K562 (cell line): Measurements from ENCODE around the gene KLK15. TPM values are rescaled to one million over a fixed set of nuclear protein-coding genes. Genes with fewer than 3 reads are reported as not detected.

Experiments used
- BDP1 ChIP-seq: IDR thresholded peaks from 3 replicates; pipeline ENCODE4 v1.6.1; 2011; ENCODE audit not compliant: insufficient read length, insufficient read depth
- DIDO1 ChIP-seq: fragments of 450-650 bp; IDR thresholded peaks from 2 replicates; pipeline ENCODE4 v1.6.1; 2016; ENCODE audit warnings: low read depth, missing biosample characterization, missing genetic modification characterization
- ESRRA ChIP-seq: fragments of 450-650 bp; IDR thresholded peaks from 2 replicates; pipeline ENCODE4 v1.6.1; 2014; ENCODE audit warnings: low read depth, mild to moderate bottlenecking, moderate library complexity, borderline replicate concordance
- ETV5 ChIP-seq: sonication (generic); formaldehyde crosslinking; IDR thresholded peaks from 2 replicates; pipeline ENCODE4 v1.4.0; 2020; ENCODE audit warnings: low read depth, mild to moderate bottlenecking, missing genetic modification reagents
- FOXP1 ChIP-seq: sonication (generic); formaldehyde crosslinking; IDR thresholded peaks from 2 replicates; pipeline ENCODE4 v1.8.0; 2022; ENCODE audit warnings: mild to moderate bottlenecking, missing genetic modification reagents
- FOXP4 ChIP-seq: sonication (generic); formaldehyde crosslinking; IDR thresholded peaks from 2 replicates; pipeline ENCODE4 v1.8.0; 2022; ENCODE audit warnings: mild to moderate bottlenecking, missing genetic modification reagents, borderline replicate concordance
- PURB ChIP-seq: sonication (generic); formaldehyde crosslinking; IDR thresholded peaks from 2 replicates; pipeline ENCODE4 v1.9.0; 2021; ENCODE audit warnings: low read depth, mild to moderate bottlenecking, missing genetic modification reagents
- SMARCA5 ChIP-seq: fragments of 450-650 bp; IDR thresholded peaks from 2 replicates; pipeline ENCODE4 v1.6.1; 2016
- TAF1 ChIP-seq: IDR thresholded peaks from 2 replicates; pipeline ENCODE4 v1.6.1; 2011; ENCODE audit warnings: mild to moderate bottlenecking, low read length, moderate library complexity; ENCODE audit not compliant: insufficient read depth, control insufficient read depth, severe bottlenecking; ENCODE audit errors: extremely low read depth
- USF2 ChIP-seq: sonication (generic); formaldehyde crosslinking; IDR thresholded peaks from 2 replicates; pipeline ENCODE4 v1.5.0; 2020; ENCODE audit warnings: missing genetic modification reagents
- YY1 ChIP-seq, 3 experiments: IDR thresholded peaks; 2 replicates each; pipeline ENCODE4 v1.6.1; 2011; ENCODE audit warnings: low read length in 2 of 3, mild to moderate bottlenecking in 2 of 3, moderate library complexity in 2 of 3, borderline replicate concordance in 1 of 3, control low read depth in 1 of 3, low read depth in 1 of 3; ENCODE audit not compliant: insufficient read depth in 3 of 3, insufficient replicate concordance in 2 of 3, control insufficient read depth in 1 of 3, insufficient read length in 1 of 3; ENCODE audit errors: extremely low read depth in 1 of 3
- ZFP36 ChIP-seq: fragments of 150-350 bp; IDR thresholded peaks from 2 replicates; pipeline ENCODE4 v1.6.1; 2018; ENCODE audit warnings: low read length, low read depth; ENCODE audit not compliant: partially characterized antibody
- ZNF407 ChIP-seq: fragments of 450-650 bp; IDR thresholded peaks from 2 replicates; pipeline ENCODE4 v1.6.1; 2016; ENCODE audit warnings: low read depth
- ZNF644 ChIP-seq: fragments of 200-800 bp; sonication (Bioruptor generic); IDR thresholded peaks from 2 replicates; pipeline ENCODE4 v1.6.1; 2016; ENCODE audit warnings: low read depth, missing genetic modification characterization, missing compliant biosample characterization
- ZSCAN29 ChIP-seq: fragments of 450-650 bp; IDR thresholded peaks from 2 replicates; pipeline ENCODE4 v1.6.1; 2017
- polyA plus RNA-seq, 8 experiments: library from polyadenylated mRNA; depleted of rRNA in 4 of 8; stranded (reverse) in 5 of 8; unstranded in 3 of 8; fragments of >200 nt; fragmentation: Nextera tagmentation in 2 of 8; fragmentation: Illumina TruSeq in 1 of 8; extraction: Ambion mirVana in 2 of 8; extraction: Trizol in 1 of 8; gene quantifications; 2 replicates each; pipeline versions ENCODE4 v1.2.1 to v1.2.3, GENCODE V29; 2011 to 2014; ENCODE audit warnings: inconsistent platforms in 1 of 8, missing spikeins in 1 of 8
- total RNA-seq, 7 experiments: library from RNA; depleted of rRNA in 6 of 7; stranded (reverse); fragments of >200 nt in 6 of 7; fragmentation: Illumina TruSeq in 2 of 7; extraction: Trizol in 2 of 7; gene quantifications; 2 replicates each; pipeline versions ENCODE4 v1.2.1 to v1.2.3, GENCODE V29; 2011 to 2021; ENCODE audit warnings: low replicate concordance in 1 of 7

KLK15 gene
- total and polyA plus RNA-seq, 9 of the 15 experiments (the other 6 are each of a cell fraction or from before 2014, with no cell fraction given) = not detected

- peak in 2 of 3 experiments; percentile 70 to 75 for TF ChIP-seq YY1 (IDR thresholded peaks at IDR 0.05; ENCODE audit: borderline replicate concordance in 1 of 3, control insufficient read depth in 1 of 3, extremely low read depth in 1 of 3, insufficient read depth in 3 of 3, insufficient read length in 1 of 3, insufficient replicate concordance in 2 of 3, low read depth in 1 of 3, low read length in 2 of 3)
- TF ChIP-seq SMARCA5 = no peak
- TF ChIP-seq DIDO1 (tag) = no peak
- no peak for TF ChIP-seq ZSCAN29
- peak; percentile 6 for TF ChIP-seq ZFP36
- no peak for TF ChIP-seq TAF1
- TF ChIP-seq PURB (CRISPR knock-in tag) = no peak
- TF ChIP-seq BDP1 = no peak
- no peak; the same call in 1 of the 2 replicates for TF ChIP-seq ETV5 (CRISPR knock-in tag)
- TF ChIP-seq ZNF407 = no peak
- TF ChIP-seq FOXP4 = peak; percentile 79; the same call in 1 of the 2 replicates
- 0 out of 2 replicates have a peak, but pooled peaks have one; percentile 60 for TF ChIP-seq FOXP1 (CRISPR knock-in tag)
- no peak for TF ChIP-seq USF2
- no peak for TF ChIP-seq ESRRA
- TF ChIP-seq ZNF644 (tag) = no peak
These were observed 39.1 kb downstream of the KLK15 start (continued) for GRCh38 chr19:50794074-50794875.
